Measurements from ENCODE around the gene BCL7A. TPM values are rescaled to one million over a fixed set of nuclear protein-coding genes. Genes with fewer than 3 reads are reported as not detected.
"Not testable (repeated sequence)": the region's sequence is repeated elsewhere in the genome, so short reads cannot be mapped to it uniquely, and the experiment has no call there.

Gene BCL7A
- total and polyA plus RNA-seq, 4 donors: 1.1 to 6.3 (median 4.5) TPM

DNA sequence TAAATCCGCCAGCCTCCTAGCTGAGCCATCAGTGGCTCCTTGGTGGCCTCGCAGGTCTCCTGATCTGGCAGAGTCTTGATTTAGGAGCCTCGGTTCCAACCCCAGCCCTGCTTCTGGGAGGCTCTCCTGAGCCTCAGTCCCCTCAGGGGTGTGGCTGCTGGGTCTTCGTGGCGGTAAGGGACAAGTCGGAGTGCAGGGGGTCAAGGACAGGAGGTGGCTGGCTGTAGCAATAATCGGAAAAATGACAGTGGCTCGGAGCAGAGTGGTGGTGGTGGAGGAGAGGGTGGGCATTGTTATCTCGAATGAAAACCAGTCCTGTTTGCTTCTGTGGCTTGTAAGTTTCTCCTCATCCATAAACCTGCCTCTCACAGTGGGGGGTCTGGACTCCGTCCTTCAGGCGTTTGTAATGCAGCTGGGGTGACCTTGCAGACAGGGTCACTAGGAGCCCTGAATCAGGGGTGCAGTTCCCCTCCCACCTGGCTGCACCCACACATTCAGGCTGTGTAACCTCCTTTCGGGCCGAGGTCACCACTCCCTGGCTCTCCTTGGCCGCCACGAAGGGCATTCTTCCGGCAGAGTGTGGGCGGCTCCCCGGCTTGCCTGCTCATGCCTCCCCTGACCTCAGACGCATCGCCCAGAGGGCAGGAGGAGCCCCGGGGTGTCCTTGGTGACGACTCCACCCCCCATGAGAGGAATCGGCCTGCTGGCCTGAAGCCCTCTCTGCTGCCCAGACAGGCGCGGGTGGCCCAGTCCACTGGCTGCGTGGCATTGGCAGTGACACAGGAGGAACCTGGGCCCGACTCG is 8.1 kb downstream of the BCL7A start:
- Histone ChIP-seq H3K9me3 (ENCODE audit: control insufficient read depth, low read length) (no peaks in the 10 kb centered on the region), H3K27me3 (ENCODE audit: control insufficient read depth in 1 of 2, insufficient read depth in 2 of 2, low read length in 1 of 2) (no peaks in the 10 kb centered on the region), H3K4me3 (ENCODE audit: low read length in 2 of 2) (no peak overlapping the region), H3K27ac (ENCODE audit: low read depth in 1 of 2, low read length in 2 of 2) (no peak overlapping the region), H3K36me3 (ENCODE audit: control insufficient read depth in 1 of 2, insufficient read depth in 2 of 2, low read length in 1 of 2) (no peaks in the 10 kb centered on the region), H3K4me1 (ENCODE audit: control insufficient read depth in 1 of 2, insufficient read depth in 2 of 2, low read length in 2 of 2) (no peaks in the 10 kb centered on the region)
- ATAC-seq (ENCODE audit: low FRiP score): no peak
- 69 to 72% methylated on average over 28 of the region's 28 CpGs for WGBS, 2 donors
- intact Hi-C loops (cut with DNase I): no loop called here
- no peak for DNase-seq

DNA sequence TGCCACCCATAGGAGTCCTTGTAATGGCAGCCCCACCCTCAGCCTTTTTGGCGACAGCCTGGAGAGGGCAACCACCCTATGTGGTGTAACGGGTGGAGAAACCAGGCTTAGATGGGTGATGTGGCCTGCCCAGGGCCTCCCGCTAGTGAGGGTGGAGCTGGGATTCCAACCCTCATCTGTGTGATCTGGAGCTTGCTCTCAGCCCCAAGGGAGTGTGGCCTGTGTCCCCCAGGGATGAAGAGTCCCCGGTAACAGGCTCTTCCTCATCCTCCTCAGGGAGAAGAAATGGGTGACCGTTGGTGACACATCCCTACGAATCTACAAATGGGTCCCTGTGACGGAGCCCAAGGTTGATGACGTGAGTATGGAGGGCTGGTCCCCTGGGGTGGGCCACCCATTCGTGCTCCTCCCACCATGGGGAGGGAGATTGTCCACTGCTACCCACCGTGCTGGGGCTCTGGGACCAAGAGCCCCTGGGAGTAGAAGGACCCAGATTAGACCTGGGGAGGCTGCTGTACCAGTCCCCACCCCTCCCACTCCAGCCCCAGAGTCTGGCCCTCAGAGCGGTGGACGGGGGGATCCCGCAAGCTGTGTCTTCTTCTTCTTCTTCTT is 8.8 kb downstream of the BCL7A start:
- H3K27ac ChIP-seq (ENCODE audit: low read depth in 1 of 2, low read length in 2 of 2): no peak overlapping the region
- intact Hi-C loops (cut with DNase I): no loop called here
- H3K36me3 ChIP-seq (ENCODE audit: control insufficient read depth in 1 of 2, insufficient read depth in 2 of 2, low read length in 1 of 2): no peaks in the 10 kb centered on the region
- H3K4me1 ChIP-seq (ENCODE audit: control insufficient read depth in 1 of 2, insufficient read depth in 2 of 2, low read length in 2 of 2): no peaks in the 10 kb centered on the region
- H3K9me3 ChIP-seq (ENCODE audit: control insufficient read depth, low read length): no peaks in the 10 kb centered on the region
- H3K27me3 ChIP-seq (ENCODE audit: control insufficient read depth in 1 of 2, insufficient read depth in 2 of 2, low read length in 1 of 2): no peaks in the 10 kb centered on the region
- 88 to 94% methylated on average over 13 of the region's 13 CpGs for WGBS, 2 donors
- ATAC-seq (ENCODE audit: low FRiP score) (no peak), DNase-seq (no peak)
- H3K4me3 ChIP-seq (ENCODE audit: low read length in 2 of 2): no peak overlapping the region

DNA sequence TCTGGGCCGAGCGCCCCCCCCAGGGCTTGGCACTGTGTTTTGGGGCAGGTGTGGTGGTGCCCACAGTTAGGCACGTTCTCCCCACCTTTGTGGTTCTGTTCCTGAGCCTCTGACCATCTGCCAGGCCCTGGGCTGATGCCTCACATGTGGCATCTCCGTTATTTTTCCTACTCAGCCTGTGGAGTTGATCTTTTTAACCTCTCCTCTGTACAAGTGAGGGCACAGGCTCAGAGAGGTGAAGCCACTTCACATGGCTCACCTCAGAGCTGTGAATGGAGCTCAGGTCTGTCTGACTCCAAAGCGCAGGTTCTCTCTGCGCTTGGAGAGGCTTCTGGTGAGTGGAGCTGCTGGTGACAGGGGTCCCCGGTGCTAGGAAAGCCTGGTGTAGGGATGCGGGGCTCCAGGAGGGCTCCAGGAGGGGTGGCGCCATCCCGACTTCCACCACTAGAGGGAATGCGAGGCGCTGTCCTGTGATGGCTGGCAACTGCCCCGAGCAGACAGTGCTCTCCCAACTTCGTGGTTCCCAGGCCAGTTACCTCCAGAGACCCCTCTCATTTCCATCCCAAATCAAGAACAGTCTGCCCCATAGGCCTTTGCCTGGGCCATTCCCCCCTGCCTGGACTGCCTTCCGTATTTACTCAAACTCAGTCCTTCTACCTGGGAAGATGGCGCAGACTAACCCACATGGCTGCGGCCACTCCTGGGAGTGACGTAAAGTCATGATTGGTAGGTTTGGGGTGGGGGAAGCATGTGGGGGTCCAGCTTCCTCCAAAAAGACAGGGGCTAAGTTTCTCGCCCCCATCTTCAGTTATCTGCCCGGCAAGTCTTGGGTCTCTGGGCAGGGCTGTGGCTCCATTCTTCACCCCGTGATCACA is 9.9 kb downstream of the BCL7A start:
- 65 to 67% methylated on average over 21 of the region's 21 CpGs for WGBS, 2 donors
- DNase-seq (peak; percentile 57 to 84), ATAC-seq (ENCODE audit: low FRiP score) (peak; percentile 59)
- Histone ChIP-seq H3K9me3 (ENCODE audit: control insufficient read depth, low read length) (no peaks in the 10 kb centered on the region), H3K27me3 (ENCODE audit: control insufficient read depth in 1 of 2, insufficient read depth in 2 of 2, low read length in 1 of 2) (no peaks in the 10 kb centered on the region), H3K4me3 (ENCODE audit: low read length in 2 of 2) (no peak overlapping the region), H3K27ac (ENCODE audit: low read depth in 1 of 2, low read length in 2 of 2) (no peak overlapping the region), H3K4me1 (ENCODE audit: control insufficient read depth in 1 of 2, insufficient read depth in 2 of 2, low read length in 2 of 2) (no peaks in the 10 kb centered on the region), H3K36me3 (ENCODE audit: control insufficient read depth in 1 of 2, insufficient read depth in 2 of 2, low read length in 1 of 2) (no peaks in the 10 kb centered on the region)
- intact Hi-C loops (cut with DNase I): no loop called here

DNA sequence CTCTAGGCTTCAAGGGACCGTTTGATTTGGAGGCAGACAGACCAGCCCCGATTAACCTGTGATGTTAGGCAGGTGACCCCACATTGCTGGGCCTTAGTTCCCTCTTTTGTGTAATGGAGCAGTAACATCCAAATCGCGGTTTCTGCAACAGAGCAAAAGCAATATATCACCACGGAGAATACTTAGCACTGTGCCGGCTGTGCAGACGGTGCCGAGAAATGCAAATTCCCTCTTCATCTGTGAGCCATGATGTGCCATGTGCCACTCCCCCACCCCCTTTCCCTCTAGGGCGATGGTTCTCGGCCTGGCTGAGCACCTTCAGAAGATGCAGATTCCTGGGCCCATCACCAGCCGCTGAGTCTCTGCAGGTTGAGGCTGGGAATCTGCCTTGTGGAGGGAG is 10.9 kb downstream of the BCL7A start:
- H3K27me3 ChIP-seq (ENCODE audit: control insufficient read depth in 1 of 2, insufficient read depth in 2 of 2, low read length in 1 of 2): no peaks in the 10 kb centered on the region
- intact Hi-C loops (cut with DNase I): no loop called here
- 92% methylated on average over 11 of the region's 11 CpGs for WGBS, 2 donors
- no peak for DNase-seq
- no peaks in the 10 kb centered on the region for H3K36me3 ChIP-seq (ENCODE audit: control insufficient read depth in 1 of 2, insufficient read depth in 2 of 2, low read length in 1 of 2)
- H3K4me3 ChIP-seq (ENCODE audit: low read length in 2 of 2): no peak overlapping the region
- H3K27ac ChIP-seq (ENCODE audit: low read depth in 1 of 2, low read length in 2 of 2): no peak overlapping the region
- no peaks in the 10 kb centered on the region for H3K4me1 ChIP-seq (ENCODE audit: control insufficient read depth in 1 of 2, insufficient read depth in 2 of 2, low read length in 2 of 2)
- no peak for ATAC-seq (ENCODE audit: low FRiP score)
- no peaks in the 10 kb centered on the region for H3K9me3 ChIP-seq (ENCODE audit: control insufficient read depth, low read length)

DNA sequence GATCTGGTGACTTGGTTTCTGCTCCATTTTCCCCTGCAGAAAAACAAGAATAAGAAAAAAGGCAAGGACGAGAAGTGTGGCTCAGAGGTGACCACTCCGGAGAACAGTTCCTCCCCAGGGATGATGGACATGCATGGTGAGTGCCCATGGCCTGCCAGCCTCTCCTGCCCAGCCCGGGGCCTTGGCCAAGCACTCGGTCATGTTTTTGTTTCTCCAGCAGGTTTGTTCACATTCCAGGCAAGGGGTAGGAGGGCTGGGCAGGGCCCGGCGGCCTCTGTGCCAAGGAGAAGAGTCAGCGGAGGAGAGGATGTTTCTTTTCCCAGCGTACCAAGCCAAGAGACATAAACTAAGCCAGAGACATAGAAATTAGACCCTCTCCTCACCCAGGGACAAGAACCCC is 13.6 kb downstream of the BCL7A start:
- 9 to 13% methylated on average over 8 of the region's 8 CpGs for WGBS, 2 donors
- Histone ChIP-seq H3K4me1 (ENCODE audit: control insufficient read depth in 1 of 2, insufficient read depth in 2 of 2, low read length in 2 of 2) (no peaks in the 10 kb centered on the region), H3K27me3 (ENCODE audit: control insufficient read depth in 1 of 2, insufficient read depth in 2 of 2, low read length in 1 of 2) (no peaks in the 10 kb centered on the region), H3K9me3 (ENCODE audit: control insufficient read depth, low read length) (no peaks in the 10 kb centered on the region), H3K27ac (ENCODE audit: low read depth in 1 of 2, low read length in 2 of 2) (peak overlapping the region; percentile 4 to 20), H3K4me3 (ENCODE audit: low read length in 2 of 2) (no peak overlapping the region), H3K36me3 (ENCODE audit: control insufficient read depth in 1 of 2, insufficient read depth in 2 of 2, low read length in 1 of 2) (no peaks in the 10 kb centered on the region)
- no peak for DNase-seq
- peak; percentile 51 for ATAC-seq (ENCODE audit: low FRiP score)
- intact Hi-C loops (cut with DNase I): no loop called here

DNA sequence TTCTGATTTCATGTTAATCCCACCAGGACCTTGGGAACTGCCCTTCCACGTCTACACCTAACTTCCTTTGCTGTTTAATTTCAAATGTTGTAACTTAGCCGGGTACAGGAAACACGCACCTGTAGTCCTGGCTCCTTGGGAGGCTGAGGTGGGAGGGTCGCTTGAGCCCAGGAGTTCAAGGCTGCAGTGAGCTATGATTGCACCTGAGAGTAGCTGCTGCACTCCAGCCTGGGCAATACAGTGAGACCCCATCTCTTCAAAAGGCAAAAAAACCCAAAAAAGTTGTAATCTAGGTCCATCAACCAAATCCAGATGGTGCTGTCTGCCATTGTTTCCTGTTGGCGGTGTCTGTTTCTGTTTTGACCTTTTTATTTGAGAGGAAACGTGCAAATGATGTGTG is 14.5 kb downstream of the BCL7A start:
- WGBS, 2 donors: 95 to 96% methylated on average over 6 of the region's 6 CpGs
- intact Hi-C loops (cut with DNase I): no loop called here
- DNase-seq: no peak
- no peak overlapping the region for H3K4me3 ChIP-seq (ENCODE audit: low read length in 2 of 2)
- H3K36me3 ChIP-seq (ENCODE audit: control insufficient read depth in 1 of 2, insufficient read depth in 2 of 2, low read length in 1 of 2): no peaks in the 10 kb centered on the region
- H3K9me3 ChIP-seq (ENCODE audit: control insufficient read depth, low read length): no peaks in the 10 kb centered on the region
- H3K4me1 ChIP-seq (ENCODE audit: control insufficient read depth in 1 of 2, insufficient read depth in 2 of 2, low read length in 2 of 2): no peaks in the 10 kb centered on the region
- no peaks in the 10 kb centered on the region for H3K27me3 ChIP-seq (ENCODE audit: control insufficient read depth in 1 of 2, insufficient read depth in 2 of 2, low read length in 1 of 2)
- no peak for ATAC-seq (ENCODE audit: low FRiP score)
- H3K27ac ChIP-seq (ENCODE audit: low read depth in 1 of 2, low read length in 2 of 2): no peak overlapping the region

DNA sequence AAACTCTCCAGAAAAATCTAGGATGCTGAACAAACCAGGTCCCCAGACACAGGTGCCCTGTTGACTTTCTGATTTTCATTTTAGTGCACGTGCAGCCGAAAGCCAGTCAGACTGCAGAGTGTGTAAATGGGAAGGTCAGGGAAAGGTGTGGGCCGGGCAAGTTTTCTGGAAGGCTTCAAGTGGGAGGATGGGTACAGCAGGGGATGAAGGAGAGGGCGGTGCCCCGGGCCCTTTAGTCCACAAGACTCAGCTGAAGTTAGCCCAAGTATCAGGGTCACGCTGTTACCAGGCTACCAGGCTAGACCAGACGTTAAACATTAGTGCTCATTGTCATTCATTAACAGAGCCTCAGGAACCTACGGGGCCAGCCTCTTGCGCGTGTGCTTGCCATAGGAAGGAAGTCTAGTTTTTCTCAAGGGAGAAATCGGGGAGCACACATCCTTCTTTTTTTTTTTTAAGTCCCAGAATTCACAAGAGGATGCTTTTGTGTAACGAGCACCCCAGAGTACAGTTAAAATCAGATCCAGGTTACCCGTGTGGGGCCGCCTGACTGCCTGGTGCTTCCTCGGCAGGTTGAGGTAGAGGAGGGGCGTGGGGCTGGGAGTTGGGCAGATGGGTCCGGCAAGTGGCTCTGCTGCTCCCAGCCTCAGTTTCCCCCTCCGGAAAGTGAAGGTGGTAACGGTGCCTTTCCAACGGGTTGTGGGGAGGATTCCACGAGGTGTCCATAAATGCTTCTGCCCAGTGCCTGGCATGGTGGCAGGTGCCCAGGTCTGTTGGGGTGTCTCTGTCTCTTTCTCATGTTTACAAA is 19.1 kb downstream of the BCL7A start:
- Histone ChIP-seq H3K36me3 (ENCODE audit: control insufficient read depth in 1 of 2, insufficient read depth in 2 of 2, low read length in 1 of 2) (peaks cover 0 to 2% of the 10 kb centered on the region in 2 donors), H3K27ac (ENCODE audit: low read depth in 1 of 2, low read length in 2 of 2) (no peak overlapping the region), H3K4me1 (ENCODE audit: control insufficient read depth in 1 of 2, insufficient read depth in 2 of 2, low read length in 2 of 2) (no peaks in the 10 kb centered on the region), H3K4me3 (ENCODE audit: low read length in 2 of 2) (no peak overlapping the region), H3K9me3 (ENCODE audit: control insufficient read depth, low read length) (no peaks in the 10 kb centered on the region), H3K27me3 (ENCODE audit: control insufficient read depth in 1 of 2, insufficient read depth in 2 of 2, low read length in 1 of 2) (no peaks in the 10 kb centered on the region)
- DNase-seq (no peak), ATAC-seq (ENCODE audit: low FRiP score) (no peak)
- WGBS, 2 donors: 83 to 87% methylated on average over 21 of the region's 21 CpGs
- intact Hi-C loops (cut with DNase I): no loop called here

DNA sequence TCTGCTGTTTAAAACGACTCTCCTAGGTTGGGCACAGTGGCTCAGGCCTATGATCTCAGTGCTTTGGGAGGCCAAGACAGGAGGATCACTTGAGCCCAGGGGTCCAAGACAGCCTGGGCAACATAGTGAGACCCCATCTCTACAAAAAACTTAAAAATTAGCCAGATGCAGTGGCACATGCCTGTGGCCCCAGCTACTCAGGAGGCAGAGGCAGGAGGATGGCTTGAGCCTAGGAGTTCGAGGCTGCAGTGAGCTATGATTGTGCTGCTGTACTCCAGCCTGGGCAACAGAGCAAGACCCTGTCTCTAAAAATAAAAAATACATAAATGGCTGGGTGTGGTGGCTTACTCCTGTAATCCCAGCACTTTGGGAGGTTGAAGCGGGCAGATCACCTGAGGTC is 19.8 kb downstream of the BCL7A start:
- ATAC-seq (ENCODE audit: low FRiP score); H3K36me3 ChIP-seq (ENCODE audit: control insufficient read depth in 1 of 2, insufficient read depth in 2 of 2, low read length in 1 of 2); H3K9me3 ChIP-seq (ENCODE audit: control insufficient read depth, low read length); H3K4me1 ChIP-seq (ENCODE audit: control insufficient read depth in 1 of 2, insufficient read depth in 2 of 2, low read length in 2 of 2); H3K27ac ChIP-seq (ENCODE audit: low read depth in 1 of 2, low read length in 2 of 2); intact Hi-C loops (cut with DNase I); H3K27me3 ChIP-seq (ENCODE audit: control insufficient read depth in 1 of 2, insufficient read depth in 2 of 2, low read length in 1 of 2); DNase-seq; H3K4me3 ChIP-seq (ENCODE audit: low read length in 2 of 2): not testable (repeated sequence)
- WGBS, 2 donors: 92 to 94% methylated on average over 3 of the region's 3 CpGs
